NT2/D1 (cell line): Measurements from ENCODE around the gene DEDD2.

Experiments
- YY1 ChIP-seq: IDR thresholded peaks from 2 replicates; pipeline ENCODE4 v1.6.1; 2011; ENCODE audit not compliant: insufficient read length, insufficient read depth
- ZNF274 ChIP-seq: IDR thresholded peaks from 2 replicates; pipeline ENCODE4 v1.6.1; 2011; ENCODE audit warnings: mild to moderate bottlenecking, low read depth, low read length

GRCh38 chr19:42232435-42232834 lies 15.0 kb upstream of the DEDD2 start:
- TF ChIP-seq YY1 (no peak), ZNF274 (no peak)
